ENCODE results near the gene COL6A1.

COL6A1 gene

GRCh38 chr21:45981151-45982091, at the start of gene COL6A1:
Gene COL6A1 (plus strand): TSS chr21:45981770. CDS start chr21:45981851, 81 bp downstream.
- DNase-seq (ENCODE audit: low spot score), result peak; percentile 93

- DNase-seq (ENCODE audit: low spot score), result no peak
Measured at GRCh38 chr21:45932922-45933502, 48.6 kb upstream of the COL6A1 start.

GRCh38 chr21:45934085-45934484, 47.5 kb upstream of the COL6A1 start:
- DNase-seq (ENCODE audit: low spot score), result no peak

GRCh38 chr21:45934554-45934953, 47.0 kb upstream of the COL6A1 start:
- DNase-seq (ENCODE audit: low spot score), result no peak

- no peak for DNase-seq (ENCODE audit: low spot score)
Measured at GRCh38 chr21:45935628-45936027, 45.9 kb upstream of the COL6A1 start.

- no peak for DNase-seq (ENCODE audit: low spot score)
Measured at GRCh38 chr21:45937721-45938452, 43.7 kb upstream of the COL6A1 start.

- DNase-seq (ENCODE audit: low spot score), result no peak
Measured at GRCh38 chr21:45938453-45938755, 43.2 kb upstream of the COL6A1 start.

- no peak for DNase-seq (ENCODE audit: low spot score)
Measured at GRCh38 chr21:45938811-45939520, 42.6 kb upstream of the COL6A1 start.

GRCh38 chr21:45939521-45940045, 42.0 kb upstream of the COL6A1 start:
- DNase-seq (ENCODE audit: low spot score), result no peak

GRCh38 chr21:45940091-45940490, 41.5 kb upstream of the COL6A1 start:
- DNase-seq (ENCODE audit: low spot score), result no peak

GRCh38 chr21:45940621-45941337, 40.8 kb upstream of the COL6A1 start:
- no peak for DNase-seq (ENCODE audit: low spot score)

- DNase-seq (ENCODE audit: low spot score), result no peak
Measured at GRCh38 chr21:45941338-45941710, 40.2 kb upstream of the COL6A1 start.

GRCh38 chr21:45941717-45942546, 39.6 kb upstream of the COL6A1 start:
- DNase-seq (ENCODE audit: low spot score), result no peak

GRCh38 chr21:45942755-45943629, 38.6 kb upstream of the COL6A1 start:
- no peak for DNase-seq (ENCODE audit: low spot score)

- no peak for DNase-seq (ENCODE audit: low spot score)
Measured at GRCh38 chr21:45943630-45944540, 37.7 kb upstream of the COL6A1 start.

GRCh38 chr21:45944601-45945000, 37.0 kb upstream of the COL6A1 start:
- no peak for DNase-seq (ENCODE audit: low spot score)

GRCh38 chr21:45945066-45945867, 36.3 kb upstream of the COL6A1 start:
- no peak for DNase-seq (ENCODE audit: low spot score)

GRCh38 chr21:45945868-45946210, 35.7 kb upstream of the COL6A1 start:
- no peak for DNase-seq (ENCODE audit: low spot score)
